Raji (cell line): ENCODE results near the gene UBE2I.

Source experiments
- POLR2A ChIP-seq: IDR thresholded peaks from 2 replicates; pipeline ENCODE4 v1.6.1; 2011; ENCODE audit warnings: low read depth, low read length, control low read depth; ENCODE audit not compliant: insufficient read depth

The UBE2I gene

GRCh38 chr16:1274767-1275166, 34.7 kb upstream of the UBE2I start:
- no peak for TF ChIP-seq POLR2A

DNA sequence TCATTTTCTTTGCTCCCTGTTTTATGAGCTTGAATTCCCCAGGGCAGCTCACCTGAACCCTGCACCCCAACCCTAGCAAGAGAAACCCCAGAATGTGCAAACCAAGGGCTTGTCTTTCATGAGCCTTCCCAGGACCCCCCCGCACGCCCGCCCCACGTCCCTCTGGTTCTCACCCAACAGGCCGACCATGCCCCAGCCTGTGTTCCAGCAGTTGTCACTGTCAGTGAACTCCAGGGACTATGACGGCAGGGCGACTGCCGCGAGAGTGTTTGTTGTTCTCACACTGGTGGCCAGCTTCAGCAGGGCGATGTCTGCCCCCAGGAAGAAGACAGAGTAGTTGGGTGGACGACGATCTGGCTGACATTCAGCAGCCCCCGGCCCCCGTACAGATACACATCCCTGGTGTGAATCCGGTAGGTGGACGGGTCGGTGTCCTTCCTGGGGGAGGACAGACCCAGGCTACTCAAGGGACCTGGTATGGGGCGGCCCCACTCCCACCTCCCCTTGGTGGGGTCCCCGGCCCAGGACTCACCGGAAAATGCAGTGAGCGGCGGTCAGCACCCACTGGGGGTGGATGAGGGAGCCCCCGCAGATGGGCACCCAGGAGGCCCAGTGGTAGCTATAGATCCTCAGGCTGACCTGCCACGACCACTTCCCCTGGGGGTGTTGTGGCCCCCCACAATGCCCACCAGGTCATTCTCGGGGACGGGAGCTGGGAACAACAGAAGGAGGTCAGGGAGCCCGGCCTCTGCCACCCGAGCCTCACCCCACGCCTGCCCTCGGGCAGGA, 33.5 kb upstream of the UBE2I start:
- TF ChIP-seq POLR2A = no peak

GRCh38 chr16:1276580-1276878, 32.9 kb upstream of the UBE2I start:
- no peak for TF ChIP-seq POLR2A

- no peak for TF ChIP-seq POLR2A
Observed at GRCh38 chr16:1277151-1277598, 32.3 kb upstream of the UBE2I start.

GRCh38 chr16:1277617-1278282, 31.7 kb upstream of the UBE2I start:
- TF ChIP-seq POLR2A = no peak

GRCh38 chr16:1278477-1278876, 31.0 kb upstream of the UBE2I start:
- no peak for TF ChIP-seq POLR2A

- TF ChIP-seq POLR2A = no peak
Observed at GRCh38 chr16:1279081-1279944, 30.1 kb upstream of the UBE2I start.

DNA sequence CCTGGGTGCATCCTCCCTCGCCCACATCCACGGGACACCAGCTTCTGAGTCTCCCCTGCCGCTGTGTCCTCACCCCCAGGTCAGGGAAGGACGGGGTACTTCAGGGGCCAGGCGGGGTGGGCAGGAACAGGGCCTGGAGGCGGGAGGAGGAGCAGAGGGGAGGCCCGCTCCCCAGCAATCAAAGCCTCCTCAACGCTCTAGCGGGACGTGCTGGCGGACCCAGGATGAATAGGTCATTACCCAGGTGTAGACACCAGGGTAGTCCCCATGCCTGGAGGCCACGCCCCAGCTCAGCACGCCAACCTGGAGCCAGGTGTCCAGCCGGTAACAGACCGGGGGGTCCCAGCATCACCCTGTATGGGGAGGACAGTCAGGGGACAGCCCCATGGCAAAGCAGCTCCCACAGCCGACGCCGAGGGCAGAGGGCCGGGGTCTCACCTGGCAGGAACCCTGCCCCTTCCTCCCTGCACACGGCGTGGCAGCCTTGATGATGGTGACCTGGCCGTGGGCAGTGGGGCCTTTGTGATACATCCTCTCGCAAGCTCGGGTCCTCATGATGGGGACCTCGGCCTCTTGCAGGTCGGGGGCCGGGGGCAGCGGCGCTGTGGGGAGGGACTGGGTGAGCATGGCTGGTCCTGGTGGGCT, 29.4 kb upstream of the UBE2I start:
- TF ChIP-seq POLR2A = no peak

DNA sequence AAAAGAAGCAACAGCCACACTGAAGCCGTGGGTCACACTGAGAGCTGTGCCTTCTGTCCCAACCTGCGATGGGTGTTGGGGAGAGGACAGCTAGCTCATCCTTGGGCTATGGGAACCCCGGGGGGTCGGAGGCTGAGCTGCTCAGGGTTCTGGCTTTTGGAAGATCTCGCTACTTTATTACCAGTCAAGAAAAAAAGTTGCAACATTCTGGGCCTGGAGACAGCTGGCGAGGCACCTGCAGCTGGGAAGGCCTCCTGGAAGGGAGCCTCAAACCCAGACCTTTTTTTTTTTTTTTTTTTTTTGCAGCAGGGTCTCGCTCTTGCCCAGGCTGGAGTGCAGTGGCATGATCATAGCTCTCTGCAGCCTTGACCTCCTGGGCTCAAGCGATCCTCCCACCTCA, 28.7 kb upstream of the UBE2I start:
- TF ChIP-seq POLR2A = no peak

DNA sequence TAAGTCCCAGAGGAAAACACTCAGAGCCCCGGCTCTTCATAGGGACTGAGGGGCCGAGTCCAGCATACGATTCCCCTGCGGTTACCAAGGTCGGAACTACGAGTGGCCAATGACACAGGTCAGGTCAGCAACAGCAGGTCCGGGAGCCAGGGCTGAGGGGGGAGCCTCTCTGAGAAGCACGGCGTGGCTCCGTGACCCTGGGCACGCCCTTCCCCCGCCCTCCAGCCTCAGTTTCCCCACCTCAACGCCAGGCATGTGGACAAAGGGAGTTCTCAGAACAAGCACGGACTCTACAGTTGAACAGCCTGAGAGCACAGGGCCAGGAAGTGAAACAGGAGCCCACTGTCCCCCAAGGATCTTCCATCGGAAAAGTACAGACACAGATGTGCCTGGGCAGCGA, 27.9 kb upstream of the UBE2I start:
- no peak for TF ChIP-seq POLR2A

- TF ChIP-seq POLR2A = no peak
Observed at GRCh38 chr16:1282324-1282973, 27.0 kb upstream of the UBE2I start.

DNA sequence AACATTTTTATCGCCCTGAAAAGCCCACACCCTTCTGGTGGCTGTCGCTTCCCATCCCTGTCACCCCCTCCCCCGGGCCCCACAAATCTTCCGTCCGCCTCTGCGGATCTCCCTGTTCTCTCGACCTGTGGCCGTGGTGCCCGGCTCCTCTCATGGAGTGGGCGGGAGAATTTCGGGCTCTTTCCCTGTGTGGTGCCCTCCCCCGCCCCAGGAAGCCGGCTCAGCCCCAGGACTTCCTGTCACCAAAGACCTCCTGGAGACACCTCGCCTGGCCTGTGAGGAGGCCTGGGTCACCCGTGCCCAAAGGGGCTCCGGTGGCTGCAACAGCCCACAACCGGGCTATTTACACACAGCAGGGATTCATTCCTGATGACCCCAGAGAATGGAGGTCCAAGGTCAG, 26.1 kb upstream of the UBE2I start:
- no peak for TF ChIP-seq POLR2A

- no peak for TF ChIP-seq POLR2A
Observed at GRCh38 chr16:1283996-1284616, 25.3 kb upstream of the UBE2I start.
